CD14-positive monocyte (primary cell): ENCODE results near the gene CCNJL. TPM values are rescaled to one million over a fixed set of nuclear protein-coding genes. Genes with fewer than 3 reads are reported as not detected.
A peak's percentile ranks its signal among the peaks of the same experiment; 100 is the strongest.

Experiments used
- DNase-seq, 3 donors: peaks; one replicate each; pipeline ENCODE4 v3.0.0-alpha.2; 2011 to 2022
- H2AFZ ChIP-seq: 2 replicates; pipeline ENCODE4 v1.6.0; 2012; ENCODE audit warnings: mild to moderate bottlenecking, low read depth, low read length, inconsistent platforms; ENCODE audit not compliant: insufficient read depth, poor library complexity, severe bottlenecking
- H3K27ac ChIP-seq, 2 donors: 1 replicate in 1 of 2; 2 replicates in 1 of 2; pipeline ENCODE4 v1.5.1; 2012 to 2013; ENCODE audit warnings: low read length in 2 of 2, control low read depth in 1 of 2, inconsistent platforms in 1 of 2, low read depth in 1 of 2, mild to moderate bottlenecking in 1 of 2
- H3K27me3 ChIP-seq, 2 donors: one replicate each; pipeline versions ENCODE4 v1.6.0 to v1.6.1; 2011 to 2013; ENCODE audit warnings: low read length in 2 of 2; ENCODE audit not compliant: control insufficient read depth in 2 of 2, insufficient read depth in 2 of 2
- H3K36me3 ChIP-seq, 2 donors: replicated peaks in 1 of 2; 1 replicate in 1 of 2; 2 replicates in 1 of 2; pipeline versions ENCODE4 v1.5.1 to v1.6.1; 2012 to 2013; ENCODE audit warnings: low read length in 2 of 2, control low read depth in 1 of 2, inconsistent platforms in 1 of 2, mild to moderate bottlenecking in 1 of 2; ENCODE audit not compliant: insufficient read depth in 2 of 2, control insufficient read depth in 1 of 2
- H3K4me1 ChIP-seq, 2 donors: 1 replicate in 1 of 2; 2 replicates in 1 of 2; pipeline versions ENCODE4 v1.5.1 to v1.6.1; 2012 to 2013; ENCODE audit warnings: low read length in 2 of 2, control low read depth in 1 of 2, inconsistent platforms in 1 of 2, mild to moderate bottlenecking in 1 of 2, moderate library complexity in 1 of 2; ENCODE audit not compliant: insufficient read depth in 2 of 2, control insufficient read depth in 1 of 2
- H3K4me2 ChIP-seq: replicated peaks from 2 replicates; pipeline ENCODE3; 2012; ENCODE audit warnings: low read length, moderate library complexity, mild to moderate bottlenecking; ENCODE audit not compliant: poor library complexity, severe bottlenecking; ENCODE audit errors: extremely low read depth
- H3K4me3 ChIP-seq, 3 experiments: fragments of 200-600 bp in 1 of 3; sonication (generic) in 1 of 3; replicated peaks in 1 of 3; 1 replicate in 2 of 3; 2 replicates in 1 of 3; pipeline ENCODE4 v1.5.1; 2011 to 2013; ENCODE audit warnings: low read length in 3 of 3, mild to moderate bottlenecking in 3 of 3, control low read depth in 2 of 3, low read depth in 2 of 3, inconsistent platforms in 1 of 3, moderate library complexity in 1 of 3
- H3K79me2 ChIP-seq: 2 replicates; pipeline ENCODE4 v1.6.0; 2012; ENCODE audit warnings: mild to moderate bottlenecking, control low read depth, inconsistent platforms, low read length, moderate library complexity; ENCODE audit not compliant: insufficient read depth
- H3K9ac ChIP-seq: 2 replicates; pipeline ENCODE4 v1.6.0; 2017; ENCODE audit warnings: low read length, mild to moderate bottlenecking; ENCODE audit not compliant: insufficient read depth, poor library complexity, severe bottlenecking
- H3K9me3 ChIP-seq, 2 donors: replicated peaks in 1 of 2; 1 replicate in 1 of 2; 2 replicates in 1 of 2; pipeline versions ENCODE4 v1.5.1 to v1.6.1; 2012 to 2013; ENCODE audit warnings: low read length in 2 of 2, control low read depth in 1 of 2; ENCODE audit not compliant: control insufficient read depth in 1 of 2, insufficient read depth in 1 of 2
- H4K20me1 ChIP-seq: 2 replicates; pipeline ENCODE4 v1.6.0; 2012; ENCODE audit warnings: mild to moderate bottlenecking, low read length, control low read depth, moderate library complexity; ENCODE audit not compliant: insufficient read depth
- H3K27ac Mint-ChIP-seq, 7 donors: one replicate each; pipeline ENCODE4 v1.8.0; 2020; ENCODE audit warnings: mild to moderate bottlenecking in 7 of 7, mixed read lengths in 7 of 7, moderate library complexity in 6 of 7, inconsistent platforms in 2 of 7
- H3K27me3 Mint-ChIP-seq, 3 donors: one replicate each; pipeline ENCODE4 v1.8.0; 2021 to 2022; ENCODE audit warnings: low read depth in 3 of 3, mild to moderate bottlenecking in 3 of 3, mixed read lengths in 3 of 3, moderate library complexity in 3 of 3, inconsistent platforms in 1 of 3
- H3K36me3 Mint-ChIP-seq, 2 donors: one replicate each; pipeline ENCODE4 v1.8.0; 2020; ENCODE audit warnings: mixed read lengths in 2 of 2, inconsistent platforms in 1 of 2, mild to moderate bottlenecking in 1 of 2
- H3K4me1 Mint-ChIP-seq: one replicate; pipeline ENCODE4 v1.8.0; 2020; ENCODE audit warnings: mild to moderate bottlenecking, mixed read lengths
- H3K4me3 Mint-ChIP-seq, 2 donors: one replicate each; pipeline ENCODE4 v1.8.0; 2020; ENCODE audit warnings: mild to moderate bottlenecking in 2 of 2, mixed read lengths in 2 of 2, moderate library complexity in 1 of 2
- H3K9me3 Mint-ChIP-seq, 7 donors: one replicate each; pipeline ENCODE4 v1.8.0; 2020 to 2022; ENCODE audit warnings: mixed read lengths in 7 of 7, mild to moderate bottlenecking in 6 of 7, moderate library complexity in 6 of 7, inconsistent platforms in 2 of 7
- WGBS: methylation state at CpG from one replicate; pipeline ENCODE4 v1.1.5; 2013; ENCODE audit warnings: missing lambda C conversion rate; ENCODE audit not compliant: insufficient coverage; 5-methylcytosine and 5-hydroxymethylcytosine counted together
- intact Hi-C, 2 donors: fragments of 100-400 bp; cut with micrococcal nuclease; formaldehyde crosslinking; loops; one replicate each; pipeline versions ENCODE4 v1.15.0 to v1.15.1; 2023
- polyA minus RNA-seq: library from RNA; depleted of rRNA, polyadenylated mRNA; stranded (reverse); fragments of >200 nt; gene quantifications from 2 replicates; pipeline ENCODE4 v1.2.3, GENCODE V29; 2012
- polyA plus RNA-seq, 3 donors: library from polyadenylated mRNA; depleted of rRNA in 1 of 3; unstranded in 2 of 3; stranded (reverse) in 1 of 3; fragments of 300-500 nt in 2 of 3; fragments of >200 nt in 1 of 3; fragmentation: Illumina TruSeq in 2 of 3; gene quantifications; 1 replicate in 2 of 3; 2 replicates in 1 of 3; pipeline ENCODE4 v1.2.3, GENCODE V29; 2012 to 2021
- total RNA-seq, 12 experiments: library from RNA in 1 of 12; stranded (reverse) in 1 of 12; fragments of 120-200 nt in 1 of 12; gene quantifications; one replicate each; pipeline ENCODE4 v1.2.4 and lab custom pipeline; 2013 to 2026; ENCODE audit warnings: mixed read lengths in 6 of 12, inconsistent platforms in 1 of 12
- TF ChIP-seq, protein P1 (sequence below): fragments of 200-600 bp; IDR thresholded peaks from one replicate; pipeline ENCODE4 v1.8.0; 2022; ENCODE audit warnings: antibody characterized with exemption, mild to moderate bottlenecking

CCNJL gene, protein sequence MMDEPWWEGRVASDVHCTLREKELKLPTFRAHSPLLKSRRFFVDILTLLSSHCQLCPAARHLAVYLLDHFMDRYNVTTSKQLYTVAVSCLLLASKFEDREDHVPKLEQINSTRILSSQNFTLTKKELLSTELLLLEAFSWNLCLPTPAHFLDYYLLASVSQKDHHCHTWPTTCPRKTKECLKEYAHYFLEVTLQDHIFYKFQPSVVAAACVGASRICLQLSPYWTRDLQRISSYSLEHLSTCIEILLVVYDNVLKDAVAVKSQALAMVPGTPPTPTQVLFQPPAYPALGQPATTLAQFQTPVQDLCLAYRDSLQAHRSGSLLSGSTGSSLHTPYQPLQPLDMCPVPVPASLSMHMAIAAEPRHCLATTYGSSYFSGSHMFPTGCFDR
- 0.04 TPM for total RNA-seq (2013)
- under 1 TPM in 1 of 3 donors, not detected in 2; 0.03 TPM for polyA plus RNA-seq
- 0.56 TPM in 1 of 2 replicates, not detected in the other for polyA minus RNA-seq
- 0 to 2.0 (median 0.10) reads per million in 11 experiments for total RNA-seq (lab: John Stamatoyannopoulos, UW)

DNA sequence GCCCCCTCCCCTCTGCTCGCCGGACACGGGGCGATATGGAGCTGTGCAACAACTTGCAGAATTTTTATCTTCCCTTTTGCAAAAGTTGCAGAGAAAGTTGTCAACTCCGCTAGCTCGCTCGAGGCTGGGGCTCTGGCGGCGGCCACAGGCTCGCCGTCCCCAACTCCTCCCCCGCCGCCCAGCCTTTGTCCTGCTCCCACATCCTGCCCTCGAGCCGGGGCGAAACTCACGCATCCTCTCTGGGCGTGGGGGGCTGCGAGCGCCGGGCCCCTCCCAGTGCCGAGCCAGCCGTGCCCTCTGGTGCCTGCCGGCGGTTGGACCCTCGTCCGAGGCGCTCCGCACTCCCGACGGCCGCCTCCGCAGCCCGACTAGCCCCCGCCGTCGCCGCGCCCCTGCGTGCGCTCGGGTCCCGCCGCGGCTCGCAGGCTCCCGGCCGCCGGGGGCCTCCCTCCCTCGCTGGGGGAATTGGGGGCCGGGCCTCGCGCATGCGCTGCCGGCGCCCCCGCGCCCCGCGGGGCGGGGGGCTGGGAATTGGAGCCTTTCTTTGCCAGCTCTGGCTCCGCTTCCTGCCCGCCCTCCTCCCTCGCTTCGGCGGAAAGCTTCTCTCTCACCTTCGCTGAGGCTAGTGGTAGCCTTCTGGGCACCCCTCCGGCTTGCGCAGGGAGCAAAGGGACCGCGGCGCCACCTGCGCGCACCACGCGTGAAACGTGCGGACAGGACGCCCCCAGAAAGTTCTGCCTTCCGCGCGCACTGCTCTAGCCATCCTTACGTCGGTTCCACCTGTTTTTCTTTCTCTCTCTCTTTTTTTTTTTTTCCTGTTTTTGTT lies at the start of gene CCNJL:
CCNJL (minus strand) TSS at position 431 of the 826 bp plus-strand sequence. CDS start 641 bp downstream, outside the sequence.
- Histone ChIP-seq H2AFZ (peak within 1 kb of the TSS; percentile 47), H3K36me3 (no peaks in the 10 kb centered on the region), H3K27me3 (peaks cover 47 to 61% of the 10 kb centered on the region in 2 donors), H3K4me1 (peaks cover 21 to 29% of the 10 kb centered on the region in 2 donors), H3K27ac (no peak within 1 kb of the TSS), H4K20me1 (no peaks in the 10 kb centered on the region), H3K9ac (no peak within 1 kb of the TSS), H3K79me2 (no peaks in the 10 kb centered on the region), H3K4me3 (peak within 1 kb of the TSS; percentile 5 to 67 (median 23)), H3K4me2 (peak within 1 kb of the TSS; percentile 76), H3K9me3 (peaks cover 0 to 16% of the 10 kb centered on the region in 2 donors)
- Mint-ChIP-seq H3K4me1 (peaks cover 26% of the 10 kb centered on the region), H3K9me3 (peaks cover 0 to 11% (median 5%) of the 10 kb centered on the region in 7 donors), H3K4me3 (peak within 1 kb of the TSS; percentile 71 to 93), H3K27me3 (peaks cover 62 to 71% (median 69%) of the 10 kb centered on the region in 3 donors), H3K36me3 (peaks cover 4 to 13% of the 10 kb centered on the region in 2 donors), H3K27ac (peak within 1 kb of the TSS in 3 of 7 donors; percentile 19 to 88 (median 68))
- under 1% methylated on average over 77 of the region's 84 CpGs for WGBS
- TF ChIP-seq, protein P1, sequence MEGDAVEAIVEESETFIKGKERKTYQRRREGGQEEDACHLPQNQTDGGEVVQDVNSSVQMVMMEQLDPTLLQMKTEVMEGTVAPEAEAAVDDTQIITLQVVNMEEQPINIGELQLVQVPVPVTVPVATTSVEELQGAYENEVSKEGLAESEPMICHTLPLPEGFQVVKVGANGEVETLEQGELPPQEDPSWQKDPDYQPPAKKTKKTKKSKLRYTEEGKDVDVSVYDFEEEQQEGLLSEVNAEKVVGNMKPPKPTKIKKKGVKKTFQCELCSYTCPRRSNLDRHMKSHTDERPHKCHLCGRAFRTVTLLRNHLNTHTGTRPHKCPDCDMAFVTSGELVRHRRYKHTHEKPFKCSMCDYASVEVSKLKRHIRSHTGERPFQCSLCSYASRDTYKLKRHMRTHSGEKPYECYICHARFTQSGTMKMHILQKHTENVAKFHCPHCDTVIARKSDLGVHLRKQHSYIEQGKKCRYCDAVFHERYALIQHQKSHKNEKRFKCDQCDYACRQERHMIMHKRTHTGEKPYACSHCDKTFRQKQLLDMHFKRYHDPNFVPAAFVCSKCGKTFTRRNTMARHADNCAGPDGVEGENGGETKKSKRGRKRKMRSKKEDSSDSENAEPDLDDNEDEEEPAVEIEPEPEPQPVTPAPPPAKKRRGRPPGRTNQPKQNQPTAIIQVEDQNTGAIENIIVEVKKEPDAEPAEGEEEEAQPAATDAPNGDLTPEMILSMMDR, result no peak
- intact Hi-C loops, result no loop called here
- no peak for DNase-seq

DNA sequence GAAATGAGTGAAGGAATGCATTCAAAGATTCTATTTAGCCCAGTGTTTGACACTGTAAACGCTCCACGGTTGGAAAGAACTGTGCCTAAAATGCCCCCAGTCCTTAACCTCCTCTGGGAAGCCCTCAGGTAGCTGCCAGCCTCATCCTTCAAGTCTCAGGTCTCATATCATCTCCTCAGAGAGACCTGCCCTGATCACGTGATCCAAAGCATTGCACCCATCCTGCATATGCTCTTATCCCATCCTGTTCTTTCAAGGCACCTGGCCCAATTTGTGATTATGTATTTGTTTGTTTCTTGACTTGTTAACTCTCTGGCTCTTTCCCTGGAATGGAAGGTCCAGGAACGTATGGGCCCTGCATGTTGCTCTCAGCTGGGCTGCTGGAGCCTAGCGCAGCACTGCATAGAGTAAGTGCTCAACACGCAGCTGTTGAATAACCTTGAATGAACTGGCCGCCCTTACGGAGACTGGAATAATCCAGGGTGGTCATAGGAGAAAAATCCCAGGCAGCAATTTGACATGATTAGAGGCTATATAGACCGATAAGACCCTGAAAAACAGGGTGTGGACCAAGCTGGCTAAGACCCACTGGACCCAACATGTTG lies 49.4 kb upstream of the CCNJL start:
- Histone ChIP-seq H3K27ac (no peak overlapping the region), H4K20me1 (no peaks in the 10 kb centered on the region), H3K36me3 (no peaks in the 10 kb centered on the region), H3K4me1 (no peaks in the 10 kb centered on the region), H3K79me2 (no peaks in the 10 kb centered on the region), H3K27me3 (no peaks in the 10 kb centered on the region), H3K4me2 (no peak overlapping the region), H2AFZ (no peak overlapping the region), H3K9me3 (no peaks in the 10 kb centered on the region), H3K9ac (no peak overlapping the region), H3K4me3 (no peak overlapping the region)
- H3K4me1 Mint-ChIP-seq, result peaks cover 2% of the 10 kb centered on the region
- intact Hi-C loops, result no loop called here
- WGBS, result 93% methylated on average over 4 of the region's 9 CpGs
- H3K27ac Mint-ChIP-seq, result no peak overlapping the region
- TF ChIP-seq, protein P1, result no peak
- H3K27me3 Mint-ChIP-seq, result peaks cover 0 to 3% (median 0%) of the 10 kb centered on the region in 3 donors
- H3K9me3 Mint-ChIP-seq, result peaks cover 0 to 2% (median 0%) of the 10 kb centered on the region in 7 donors
- no peaks in the 10 kb centered on the region for H3K36me3 Mint-ChIP-seq
- no peak overlapping the region for H3K4me3 Mint-ChIP-seq
- no peak for DNase-seq
